KMS-11 (cell line): Measurements from ENCODE around the gene FBXL17.

ENCODE experiments used
- H2AFZ ChIP-seq: fragments of 200-600 bp; sonication (generic); 2 replicates; pipeline ENCODE4 v1.6.1; 2016; ENCODE audit warnings: antibody characterized with exemption, mixed run types, low read depth
- H3K27ac ChIP-seq: fragments of 200-600 bp; sonication (generic); 2 replicates; pipeline ENCODE4 v1.6.1; 2016; ENCODE audit warnings: mild to moderate bottlenecking, mixed run types
- H3K27me3 ChIP-seq: fragments of 200-600 bp; sonication (generic); 2 replicates; pipeline ENCODE4 v1.6.1; 2017; ENCODE audit warnings: mild to moderate bottlenecking, low read depth, mixed run types, moderate library complexity; ENCODE audit not compliant: insufficient read depth
- H3K36me3 ChIP-seq: fragments of 200-600 bp; sonication (generic); 2 replicates; pipeline ENCODE4 v1.6.1; 2017; ENCODE audit warnings: mild to moderate bottlenecking, mixed run types; ENCODE audit not compliant: insufficient read depth
- H3K4me1 ChIP-seq: fragments of 200-600 bp; sonication (generic); 2 replicates; pipeline ENCODE4 v1.6.1; 2016; ENCODE audit warnings: mild to moderate bottlenecking, low read depth, mixed run types; ENCODE audit not compliant: poor library complexity, severe bottlenecking
- H3K4me2 ChIP-seq: fragments of 200-600 bp; sonication (generic); 2 replicates; pipeline ENCODE4 v1.7.0; 2016; ENCODE audit warnings: mild to moderate bottlenecking, mixed run types
- H3K4me3 ChIP-seq: fragments of 200-600 bp; sonication (generic); IDR thresholded peaks from 2 replicates; pipeline ENCODE4 v1.6.1; 2017; ENCODE audit warnings: low read depth, low read length, mixed read lengths; ENCODE audit not compliant: insufficient read depth
- H3K79me2 ChIP-seq: fragments of 200-600 bp; sonication (generic); 2 replicates; pipeline ENCODE4 v1.6.1; 2016; ENCODE audit warnings: low read depth, mixed run types; ENCODE audit not compliant: insufficient read depth
- H3K9ac ChIP-seq: fragments of 200-600 bp; sonication (generic); 2 replicates; pipeline ENCODE4 v1.6.1; 2016; ENCODE audit warnings: mild to moderate bottlenecking, mixed run types
- H4K20me1 ChIP-seq: fragments of 200-600 bp; sonication (generic); 2 replicates; pipeline ENCODE4 v1.6.1; 2016; ENCODE audit warnings: mild to moderate bottlenecking, mixed run types; ENCODE audit not compliant: insufficient read depth
- CTCF ChIP-seq: fragments of 200-600 bp; sonication (generic); conservative IDR thresholded peaks from 2 replicates; pipeline ENCODE4 v1.6.1; 2017; ENCODE audit warnings: low read depth, mild to moderate bottlenecking, antibody characterized with exemption, low read length, moderate library complexity, mixed read lengths

Gene FBXL17

GRCh38 chr5:108146222-108146621, 235.7 kb downstream of the FBXL17 start:
- Histone ChIP-seq H3K27ac (no peak overlapping the region), H2AFZ (no peak overlapping the region), H3K36me3 (no peaks in the 10 kb centered on the region), H3K4me1 (no peaks in the 10 kb centered on the region), H3K4me2 (no peak overlapping the region), H3K9ac (no peak overlapping the region), H3K4me3 (no peak overlapping the region), H3K79me2 (no peaks in the 10 kb centered on the region), H4K20me1 (no peaks in the 10 kb centered on the region), H3K27me3 (no peaks in the 10 kb centered on the region)
- no peak for TF ChIP-seq CTCF

GRCh38 chr5:108145351-108145750, 236.5 kb downstream of the FBXL17 start:
- Histone ChIP-seq H3K4me2 (no peak overlapping the region), H3K4me3 (no peak overlapping the region), H3K27ac (no peak overlapping the region), H3K4me1 (no peaks in the 10 kb centered on the region), H3K9ac (no peak overlapping the region), H3K36me3 (no peaks in the 10 kb centered on the region), H3K79me2 (no peaks in the 10 kb centered on the region), H3K27me3 (no peaks in the 10 kb centered on the region), H2AFZ (no peak overlapping the region), H4K20me1 (no peaks in the 10 kb centered on the region)
- no peak for TF ChIP-seq CTCF

GRCh38 chr5:108144332-108144731, 237.6 kb downstream of the FBXL17 start:
- Histone ChIP-seq H3K79me2 (no peaks in the 10 kb centered on the region), H3K9ac (no peak overlapping the region), H3K36me3 (no peaks in the 10 kb centered on the region), H3K4me1 (peaks cover 7% of the 10 kb centered on the region), H4K20me1 (no peaks in the 10 kb centered on the region), H3K4me2 (no peak overlapping the region), H3K4me3 (no peak overlapping the region), H3K27me3 (no peaks in the 10 kb centered on the region), H2AFZ (no peak overlapping the region), H3K27ac (no peak overlapping the region)
- no peak for TF ChIP-seq CTCF

- no peak for TF ChIP-seq CTCF
- Histone ChIP-seq H3K27ac (no peak overlapping the region), H3K79me2 (no peaks in the 10 kb centered on the region), H3K9ac (no peak overlapping the region), H3K4me2 (no peak overlapping the region), H4K20me1 (no peaks in the 10 kb centered on the region), H3K36me3 (no peaks in the 10 kb centered on the region), H3K27me3 (no peaks in the 10 kb centered on the region), H3K4me3 (no peak overlapping the region), H3K4me1 (peaks cover 13% of the 10 kb centered on the region), H2AFZ (no peak overlapping the region)
Observed at GRCh38 chr5:108143581-108143980, 238.3 kb downstream of the FBXL17 start.
